Measurements from ENCODE around the gene IFNW1. TPM values are rescaled to one million over a fixed set of nuclear protein-coding genes. Genes with fewer than 3 reads are reported as not detected.
A peak's percentile ranks its signal among the peaks of the same experiment; 100 is the strongest.

Gene IFNW1
- total RNA-seq, 1 donor from 2014 or later: not detected

GRCh38 chr9:21097817-21098216, 43.8 kb downstream of the IFNW1 start:
- Mint-ChIP-seq H3K4me3 (no peak overlapping the region), H3K27ac (no peak overlapping the region)

GRCh38 chr9:21096901-21097255, 44.8 kb downstream of the IFNW1 start:
- no peaks in the 10 kb centered on the region for H3K4me1 Mint-ChIP-seq (ENCODE audit: unreplicated experiment)
- H3K4me3 Mint-ChIP-seq: peak overlapping the region; percentile 57
- no peak for DNase-seq (ENCODE audit: extremely low spot score, unreplicated experiment)
- H3K27ac Mint-ChIP-seq: peak overlapping the region; percentile 61
- peaks cover 8% of the 10 kb centered on the region for H3K9me3 Mint-ChIP-seq
- no peaks in the 10 kb centered on the region for H3K27me3 Mint-ChIP-seq
- TF ChIP-seq CTCF (conservative IDR thresholded peaks at IDR 0.05): no peak
- no peaks in the 10 kb centered on the region for H3K36me3 Mint-ChIP-seq

More at GRCh38 chr9:21097817-21098216, 43.8 kb downstream of the IFNW1 start:
- TF ChIP-seq CTCF (conservative IDR thresholded peaks at IDR 0.05): no peak
- no peaks in the 10 kb centered on the region for H3K27me3 Mint-ChIP-seq
- peaks cover 8% of the 10 kb centered on the region for H3K9me3 Mint-ChIP-seq
- DNase-seq (ENCODE audit: extremely low spot score, unreplicated experiment): no peak
- H3K36me3 Mint-ChIP-seq: no peaks in the 10 kb centered on the region
- H3K4me1 Mint-ChIP-seq (ENCODE audit: unreplicated experiment): no peaks in the 10 kb centered on the region

GRCh38 chr9:21096172-21096900, 45.3 kb downstream of the IFNW1 start:
- Mint-ChIP-seq H3K27ac (peak overlapping the region; percentile 61), H3K36me3 (no peaks in the 10 kb centered on the region), H3K9me3 (peaks cover 8% of the 10 kb centered on the region), H3K4me1 (ENCODE audit: unreplicated experiment) (no peaks in the 10 kb centered on the region), H3K27me3 (no peaks in the 10 kb centered on the region), H3K4me3 (peak overlapping the region; percentile 57)
- no peak for DNase-seq (ENCODE audit: extremely low spot score, unreplicated experiment)
- TF ChIP-seq CTCF (conservative IDR thresholded peaks at IDR 0.05): no peak

GRCh38 chr9:21095561-21095960, 46.1 kb downstream of the IFNW1 start:
- TF ChIP-seq CTCF (conservative IDR thresholded peaks at IDR 0.05): no peak
- no peak for DNase-seq (ENCODE audit: extremely low spot score, unreplicated experiment)
- H3K27me3 Mint-ChIP-seq: no peaks in the 10 kb centered on the region
- peaks cover 8% of the 10 kb centered on the region for H3K9me3 Mint-ChIP-seq
- peak overlapping the region; percentile 10 for H3K4me3 Mint-ChIP-seq
- H3K36me3 Mint-ChIP-seq: no peaks in the 10 kb centered on the region
- H3K4me1 Mint-ChIP-seq (ENCODE audit: unreplicated experiment): no peaks in the 10 kb centered on the region
- H3K27ac Mint-ChIP-seq: peak overlapping the region; percentile 61

Other genes starting within 250 kb of the IFNW1 start
- 0.72 and 2.4 TPM in 2 replicates for gene HACD4, start 110.2 kb downstream of the IFNW1 start, total RNA-seq (ENCODE audit: low replicate concordance)
- gene IFNB1, start 63.9 kb downstream of the IFNW1 start, total RNA-seq (ENCODE audit: low replicate concordance): not detected in 2 replicates
- gene IFNA21, start 24.8 kb upstream of the IFNW1 start, total RNA-seq (ENCODE audit: low replicate concordance): not detected in 2 replicates
- gene IFNA4, start 45.8 kb upstream of the IFNW1 start, total RNA-seq (ENCODE audit: low replicate concordance): not detected in 2 replicates
- gene IFNA7, start 60.4 kb upstream of the IFNW1 start, total RNA-seq (ENCODE audit: low replicate concordance): not detected in 2 replicates
- not detected in 2 replicates for gene IFNA10, start 65.3 kb upstream of the IFNW1 start, total RNA-seq (ENCODE audit: low replicate concordance)
- not detected in 2 replicates for gene IFNA16, start 75.5 kb upstream of the IFNW1 start, total RNA-seq (ENCODE audit: low replicate concordance)
- gene IFNA17, start 86.4 kb upstream of the IFNW1 start, total RNA-seq (ENCODE audit: low replicate concordance): not detected in 2 replicates
- not detected in 2 replicates for gene IFNA14, start 98.2 kb upstream of the IFNW1 start, total RNA-seq (ENCODE audit: low replicate concordance)
- not detected in 2 replicates for gene IFNA5, start 163.5 kb upstream of the IFNW1 start, total RNA-seq (ENCODE audit: low replicate concordance)
- 29.9 and 33.3 TPM in 2 replicates for gene KLHL9, start 193.6 kb upstream of the IFNW1 start, total RNA-seq (ENCODE audit: low replicate concordance)
- gene IFNA6, start 209.1 kb upstream of the IFNW1 start, total RNA-seq (ENCODE audit: low replicate concordance): not detected in 2 replicates
- gene IFNA13, start 226.2 kb upstream of the IFNW1 start, total RNA-seq (ENCODE audit: low replicate concordance): not detected in 2 replicates
- not detected in 2 replicates for gene IFNA2, start 243.6 kb upstream of the IFNW1 start, total RNA-seq (ENCODE audit: low replicate concordance)

All from type B pancreatic cell (in vitro differentiated cells).